ENCODE results near the gene FEM1B.

The FEM1B gene

DNA sequence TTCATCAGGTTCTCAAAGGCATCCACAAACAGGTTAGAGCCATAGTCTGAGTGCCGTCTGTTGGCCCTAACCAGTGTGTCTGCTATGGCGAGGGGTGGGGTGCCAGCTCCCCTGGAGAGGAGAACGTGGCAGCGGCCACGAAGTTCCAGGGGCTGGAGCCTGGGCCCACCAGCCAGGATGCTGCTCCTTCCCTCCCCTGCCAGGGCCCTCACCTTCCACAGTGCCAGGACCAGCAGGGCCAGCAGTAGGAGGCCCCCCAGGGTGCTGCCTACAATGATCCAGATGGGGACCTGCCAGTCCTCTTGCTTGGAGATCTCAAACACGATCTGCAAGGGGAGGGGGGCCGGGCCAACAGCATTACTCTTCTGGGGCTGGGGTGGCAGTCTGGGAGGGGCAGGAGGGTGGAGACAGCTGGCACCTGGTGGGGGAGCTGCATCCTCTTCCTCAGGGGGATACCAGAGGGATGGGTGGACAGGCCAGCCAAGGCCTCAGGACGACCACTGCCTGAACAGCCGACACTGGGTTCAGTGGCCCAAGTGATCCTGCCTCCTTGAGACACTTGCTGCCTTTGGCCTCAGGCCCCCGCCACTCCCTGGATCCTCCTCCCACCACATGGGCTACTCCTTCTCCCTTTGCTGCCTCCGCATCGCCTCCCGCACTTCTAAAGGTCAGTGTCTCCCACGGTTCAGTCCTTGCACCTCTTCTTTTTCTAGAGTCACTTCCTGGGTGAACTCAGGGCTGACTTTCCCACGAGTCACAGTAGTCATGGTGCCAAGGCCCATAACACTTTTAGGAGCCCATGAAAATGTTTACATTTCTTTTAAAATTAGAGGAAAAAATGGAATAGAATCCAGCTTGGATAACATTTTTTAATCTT, 26.3 kb downstream of the FEM1B start:
- no peak for TF ChIP-seq Cebpa-rat (IDR thresholded peaks at IDR 0.05)
- no peak overlapping the region for H3K4me3 ChIP-seq
- peak overlapping the region in 2 of 11 experiments; percentile 14 to 37; a peak in 4 of 22 replicates for H3K27ac ChIP-seq
- H3K27me3 ChIP-seq: no peaks in the 10 kb centered on the region
- no peak overlapping the region; a peak in 2 of 22 replicates for H3K4me2 ChIP-seq
- peaks cover 0 to 10% (median 0%) of the 10 kb centered on the region in 11 experiments; a peak in 4 of 22 replicates for H4K20me1 ChIP-seq
- H3K9me3 ChIP-seq (replicated peaks in 1 of 11): no peaks in the 10 kb centered on the region
- H3K9ac ChIP-seq: peak overlapping the region in 2 of 11 experiments; percentile 16 to 29; a peak in 1 of 22 replicates
- H3K4me1 ChIP-seq: peaks cover 22 to 46% (median 27%) of the 10 kb centered on the region in 10 experiments
- H3K36me3 ChIP-seq: peaks cover 0 to 7% (median 0%) of the 10 kb centered on the region in 11 experiments; a peak in 2 of 22 replicates

DNA sequence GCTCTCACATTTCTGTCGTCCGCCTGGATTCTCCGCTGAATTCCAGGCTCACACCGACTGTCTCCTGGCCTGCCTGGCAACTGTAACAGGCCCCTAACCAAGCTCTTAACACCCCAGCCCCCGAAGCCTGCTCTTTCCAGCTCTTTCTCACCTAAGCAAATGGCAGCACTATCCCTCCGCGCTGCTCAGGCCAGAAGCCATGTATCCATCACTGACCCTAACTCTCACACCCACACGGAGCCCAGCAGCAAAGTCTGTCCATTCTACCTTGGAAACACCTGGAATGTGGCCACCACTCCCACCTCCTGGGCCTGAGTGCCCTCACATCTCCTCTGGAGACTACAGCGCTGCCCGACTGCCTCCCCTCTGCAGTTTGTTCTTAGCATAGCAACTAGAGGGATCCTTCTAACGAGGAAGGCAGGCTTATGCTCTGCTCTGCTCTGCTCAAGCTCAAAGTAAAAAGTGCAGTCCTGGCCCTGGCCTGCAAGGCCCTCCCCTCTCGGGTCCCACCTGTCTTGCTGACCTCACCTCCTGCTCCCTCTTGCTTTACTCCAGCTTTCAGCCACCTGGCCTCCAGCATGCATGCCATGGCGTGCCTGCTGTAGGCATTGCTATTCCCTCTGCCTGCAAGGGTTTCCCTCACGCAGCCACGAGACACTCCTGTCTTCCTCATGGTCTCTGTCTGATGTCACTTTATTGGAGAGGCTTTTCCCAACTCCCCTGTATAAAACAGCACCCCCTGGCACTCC, 27.2 kb downstream of the FEM1B start:
- Histone ChIP-seq H3K27me3 (no peaks in the 10 kb centered on the region), H4K20me1 (peaks cover 0 to under 1% (median 0%) of the 10 kb centered on the region in 11 experiments; a peak in 2 of 22 replicates), H3K9me3 (replicated peaks in 1 of 11) (no peaks in the 10 kb centered on the region), H3K4me1 (peaks cover 12 to 36% (median 18%) of the 10 kb centered on the region in 10 experiments), H3K9ac (peak overlapping the region in 2 of 11 experiments; percentile 13 to 16; a peak in 1 of 22 replicates), H3K27ac (peak overlapping the region in 1 of 11 experiments; percentile 37; a peak in 2 of 22 replicates), H3K4me2 (no peak overlapping the region), H3K4me3 (no peak overlapping the region), H3K36me3 (peaks cover 0 to 6% (median 0%) of the 10 kb centered on the region in 11 experiments; a peak in 2 of 22 replicates)
- TF ChIP-seq Cebpa-rat (IDR thresholded peaks at IDR 0.05): no peak

DNA sequence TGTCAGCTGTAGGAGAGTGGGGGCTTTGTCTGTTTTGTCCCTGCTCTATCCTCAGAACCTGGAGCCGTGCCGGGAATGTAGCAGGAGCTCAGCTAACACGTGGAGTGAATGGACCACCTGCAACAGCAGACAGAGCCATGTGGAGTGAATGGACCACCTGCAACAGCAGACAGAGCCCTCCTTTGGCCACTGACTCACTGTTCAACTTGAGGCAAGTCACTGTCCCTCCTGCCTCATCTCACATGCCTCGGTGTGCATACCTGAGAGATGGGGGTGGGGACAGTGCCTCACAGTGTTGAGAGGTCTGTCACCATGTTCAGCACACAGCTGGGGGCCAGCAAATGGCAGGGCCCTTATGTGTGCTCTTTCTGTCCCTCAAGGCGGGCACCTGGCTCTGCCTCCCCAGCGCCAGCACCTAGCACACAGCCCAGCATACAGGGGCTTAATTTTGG, 27.9 kb downstream of the FEM1B start:
- no peaks in the 10 kb centered on the region for H3K9me3 ChIP-seq (replicated peaks in 1 of 11)
- 0 out of 22 replicates have a peak overlapping the region, but pooled peaks of 1 of the 11 experiments have one; percentile 2 for H3K9ac ChIP-seq
- no peak overlapping the region for H3K4me2 ChIP-seq
- H3K4me1 ChIP-seq: peaks cover 13 to 33% (median 16%) of the 10 kb centered on the region in 10 experiments
- peak overlapping the region in 1 of 11 experiments; percentile 12; a peak in 1 of 22 replicates for H3K27ac ChIP-seq
- H3K36me3 ChIP-seq: peaks cover 0 to under 1% (median 0%) of the 10 kb centered on the region in 11 experiments; a peak in 1 of 22 replicates
- no peak overlapping the region for H3K4me3 ChIP-seq
- H3K27me3 ChIP-seq: no peaks in the 10 kb centered on the region
- H4K20me1 ChIP-seq: no peaks in the 10 kb centered on the region
- no peak for TF ChIP-seq Cebpa-rat (IDR thresholded peaks at IDR 0.05)

DNA sequence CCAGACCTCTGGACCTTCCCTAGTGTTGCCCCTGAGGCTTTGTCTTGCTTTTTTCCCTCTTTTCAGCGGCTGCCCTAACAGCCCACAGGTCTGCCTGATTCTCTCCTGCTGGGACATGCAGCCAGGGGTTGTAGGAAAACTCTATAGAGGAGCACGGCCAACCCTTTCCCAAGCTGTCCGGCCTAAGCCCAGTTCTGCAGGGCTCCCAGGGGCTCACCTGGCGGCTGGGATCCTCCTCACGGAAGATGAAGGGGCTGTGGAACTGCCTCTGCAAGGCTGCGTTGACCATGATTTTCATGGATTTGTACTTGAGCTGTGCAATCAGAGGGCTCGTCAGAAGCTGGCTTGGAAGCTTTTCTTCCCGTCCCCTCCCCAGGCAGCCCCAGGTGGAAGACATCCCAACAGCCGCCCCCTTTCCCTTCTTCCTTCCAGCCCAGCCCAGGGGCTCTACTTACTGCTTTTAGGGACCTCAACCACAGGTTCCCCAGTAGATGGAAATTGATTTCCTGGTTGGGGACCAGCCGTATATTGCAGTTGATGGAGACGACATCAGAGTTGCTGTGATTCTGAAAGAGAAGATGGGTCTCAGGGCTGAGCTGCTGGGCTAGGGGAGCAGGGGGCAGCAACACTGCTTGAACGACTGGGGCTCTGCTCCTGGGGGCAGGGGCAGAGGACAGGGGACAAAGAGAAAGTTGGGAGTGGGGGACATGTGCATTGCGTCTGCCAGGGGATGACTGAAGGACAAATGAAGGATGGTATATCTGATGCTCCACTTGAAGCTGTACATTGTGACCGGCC, 29.8 kb downstream of the FEM1B start:
- H3K36me3 ChIP-seq: no peaks in the 10 kb centered on the region
- H3K9me3 ChIP-seq (replicated peaks in 1 of 11): no peaks in the 10 kb centered on the region
- 0 out of 22 replicates have a peak overlapping the region, but pooled peaks of 3 of the 11 experiments have one; percentile 3 to 19 (median 18) for H3K27ac ChIP-seq
- TF ChIP-seq Cebpa-rat (IDR thresholded peaks at IDR 0.05): no peak
- H3K4me2 ChIP-seq: peak overlapping the region in 1 of 11 experiments; percentile 83; a peak in 1 of 22 replicates
- H3K27me3 ChIP-seq: no peaks in the 10 kb centered on the region
- no peak overlapping the region for H3K4me3 ChIP-seq
- H4K20me1 ChIP-seq: no peaks in the 10 kb centered on the region
- peak overlapping the region in 1 of 11 experiments; percentile 64; a peak in 2 of 22 replicates for H3K9ac ChIP-seq
- H3K4me1 ChIP-seq: peaks cover 11 to 26% (median 19%) of the 10 kb centered on the region in 10 experiments; a peak in 19 of 20 replicates

DNA sequence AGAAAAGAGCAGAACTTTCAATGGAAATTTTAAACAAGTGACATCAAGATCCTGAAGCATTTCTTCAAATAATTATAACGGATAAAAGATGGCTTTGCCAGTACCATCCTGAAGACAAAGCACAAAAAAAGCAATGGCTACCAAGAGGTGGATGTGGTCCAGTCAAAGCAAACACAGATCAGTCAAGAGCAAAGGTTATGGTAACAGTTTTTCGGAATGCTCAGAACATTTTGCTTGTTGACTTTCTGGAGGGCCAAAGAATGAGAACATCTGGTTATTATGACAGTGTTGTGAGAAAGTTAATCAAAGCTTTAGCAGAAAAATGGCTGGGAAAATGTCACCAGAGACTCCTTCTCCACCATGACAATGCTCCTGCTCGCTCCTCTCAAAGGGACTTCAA, 31.5 kb downstream of the FEM1B start:
- Histone ChIP-seq H4K20me1 (no peaks in the 10 kb centered on the region), H3K9ac (no peak overlapping the region), H3K4me1 (peaks cover 11 to 37% (median 24%) of the 10 kb centered on the region in 10 experiments; a peak in 19 of 20 replicates), H3K27ac (no peak overlapping the region), H3K36me3 (no peaks in the 10 kb centered on the region), H3K4me2 (no peak overlapping the region), H3K4me3 (no peak overlapping the region), H3K9me3 (replicated peaks in 1 of 11) (no peaks in the 10 kb centered on the region), H3K27me3 (no peaks in the 10 kb centered on the region)
- no peak for TF ChIP-seq Cebpa-rat (IDR thresholded peaks at IDR 0.05)

DNA sequence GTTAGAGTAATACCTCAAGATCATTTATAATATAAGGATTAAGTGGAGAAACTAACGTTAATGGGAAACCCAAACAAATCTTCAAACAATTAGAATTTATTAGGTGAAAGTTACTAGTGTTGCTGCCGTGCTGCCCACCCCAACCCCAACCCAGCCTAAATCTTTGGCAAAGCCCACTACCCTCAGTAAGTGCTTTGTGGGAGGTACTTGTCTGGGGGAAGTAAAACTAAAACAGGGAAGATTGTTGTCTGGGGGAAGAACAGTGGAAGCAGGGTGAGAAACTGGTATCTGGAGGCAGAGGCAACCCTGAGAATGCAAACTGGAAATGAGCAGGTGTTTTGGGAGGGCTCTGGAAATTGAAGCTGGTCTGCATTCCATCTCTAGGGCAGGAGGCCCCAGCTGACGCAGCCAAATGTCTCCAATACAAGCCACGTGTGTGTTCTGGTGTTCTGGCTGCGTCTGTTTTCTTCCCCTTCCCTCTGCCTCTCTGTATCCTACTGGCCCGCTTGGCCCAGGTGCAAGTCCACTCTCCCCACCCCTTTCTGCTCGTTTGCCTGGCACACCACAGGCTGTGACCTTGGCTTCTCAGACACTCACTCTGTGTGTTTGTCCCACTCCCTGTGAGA, 32.7 kb downstream of the FEM1B start:
- H3K27ac ChIP-seq: no peak overlapping the region
- no peaks in the 10 kb centered on the region for H3K27me3 ChIP-seq
- peaks cover 11 to 39% (median 25%) of the 10 kb centered on the region in 10 experiments; a peak in 19 of 20 replicates for H3K4me1 ChIP-seq
- no peak overlapping the region for H3K9ac ChIP-seq
- H3K36me3 ChIP-seq: no peaks in the 10 kb centered on the region
- H3K4me2 ChIP-seq: peak overlapping the region in 10 of 11 experiments; percentile 3 to 80 (median 25); a peak in 12 of 22 replicates
- H3K9me3 ChIP-seq (replicated peaks in 1 of 11): no peaks in the 10 kb centered on the region
- no peaks in the 10 kb centered on the region for H4K20me1 ChIP-seq
- TF ChIP-seq Cebpa-rat (IDR thresholded peaks at IDR 0.05): no peak
- H3K4me3 ChIP-seq: no peak overlapping the region

DNA sequence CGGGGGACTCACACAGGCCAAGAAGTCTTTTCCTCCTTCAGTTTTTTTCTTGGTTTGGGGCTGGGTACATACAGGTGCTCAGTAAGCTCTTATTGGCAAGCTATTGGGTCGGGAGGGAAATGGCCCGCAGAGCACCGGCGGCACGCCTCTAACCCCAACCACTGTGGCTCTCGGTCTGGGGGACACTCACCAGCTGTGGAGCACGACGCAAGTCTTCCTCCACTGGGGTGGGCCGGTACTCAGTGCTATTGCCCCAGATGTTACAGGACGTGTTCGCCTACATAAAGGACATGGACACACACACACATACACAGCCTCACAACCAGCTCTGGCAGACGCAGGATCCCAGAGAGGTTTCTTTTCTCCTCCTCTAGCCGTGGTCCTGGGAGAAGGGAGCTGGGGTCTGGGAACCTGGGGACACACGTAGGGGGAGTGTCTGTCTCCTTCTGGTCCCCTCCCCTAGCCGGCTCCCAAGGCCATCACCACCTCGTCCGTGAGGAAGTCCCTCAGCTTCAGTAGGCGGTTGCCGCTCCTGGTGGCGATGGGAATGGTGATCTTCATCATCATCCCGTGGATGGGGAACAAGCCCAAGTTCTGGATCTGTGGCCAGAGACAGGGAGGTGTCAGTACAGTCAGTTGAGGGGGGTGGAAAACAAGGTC, 33.4 kb downstream of the FEM1B start:
- no peak for TF ChIP-seq Cebpa-rat (IDR thresholded peaks at IDR 0.05)
- no peak overlapping the region for H3K27ac ChIP-seq
- no peak overlapping the region for H3K9ac ChIP-seq
- no peaks in the 10 kb centered on the region for H3K27me3 ChIP-seq
- H3K4me2 ChIP-seq: peak overlapping the region in 10 of 11 experiments; percentile 3 to 80 (median 25); a peak in 12 of 22 replicates
- no peaks in the 10 kb centered on the region for H3K9me3 ChIP-seq (replicated peaks in 1 of 11)
- no peaks in the 10 kb centered on the region for H3K36me3 ChIP-seq
- H3K4me1 ChIP-seq: peaks cover 17 to 45% (median 31%) of the 10 kb centered on the region in 10 experiments
- no peak overlapping the region for H3K4me3 ChIP-seq
- H4K20me1 ChIP-seq: no peaks in the 10 kb centered on the region

Data from BLaER1 treated with 17β-estradiol and CSF1 and Interleukin-3, amounts not matched to agents 10 nM and 100 nM (cell line).